Measurements from ENCODE around the gene GPAT3.
"Not testable (repeated sequence)": the region's sequence is repeated elsewhere in the genome, so short reads cannot be mapped to it uniquely, and the experiment has no call there.

The GPAT3 gene

DNA sequence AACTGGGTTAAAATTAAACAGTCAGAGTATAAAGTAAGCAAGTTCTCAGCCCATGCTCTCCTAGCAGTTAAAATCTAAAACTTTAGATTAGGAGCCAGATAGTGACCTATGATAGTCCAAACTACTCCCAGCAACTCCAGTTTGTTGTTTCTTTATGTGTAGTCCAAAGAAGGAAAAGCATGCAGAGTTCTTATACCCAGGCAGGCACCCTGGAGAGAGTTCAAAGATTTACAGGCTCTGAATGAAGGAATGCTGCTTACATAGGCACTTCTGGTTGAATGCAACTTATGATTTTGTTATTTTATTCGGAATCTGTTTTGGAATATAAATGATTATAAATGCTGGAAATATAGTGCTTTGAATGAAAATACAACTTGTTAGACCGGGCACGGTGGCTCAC lies 67.2 kb downstream of the GPAT3 start:
- no peak for DNase-seq (ENCODE audit: low read depth, low spot score)

DNA sequence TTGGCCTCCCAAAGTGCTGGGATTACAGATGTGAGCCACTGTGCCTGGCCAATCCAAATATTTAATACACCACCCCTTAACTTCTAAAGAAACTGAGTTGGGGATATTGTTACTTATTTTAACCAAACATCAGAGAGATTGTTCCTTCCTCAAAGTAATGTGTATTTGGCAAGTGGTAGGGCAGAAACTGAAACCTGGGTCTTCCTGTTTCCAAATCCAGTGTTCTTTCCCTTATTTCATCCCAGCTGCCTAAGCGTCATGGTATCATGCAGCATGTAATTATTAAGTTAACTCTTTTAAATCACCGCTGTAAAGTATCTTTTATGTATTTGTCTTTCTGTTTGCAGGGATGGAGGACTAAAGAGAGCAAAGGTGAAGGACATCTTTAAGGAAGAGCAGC lies 68.4 kb downstream of the GPAT3 start:
- no peak for DNase-seq (ENCODE audit: low read depth, low spot score)

DNA sequence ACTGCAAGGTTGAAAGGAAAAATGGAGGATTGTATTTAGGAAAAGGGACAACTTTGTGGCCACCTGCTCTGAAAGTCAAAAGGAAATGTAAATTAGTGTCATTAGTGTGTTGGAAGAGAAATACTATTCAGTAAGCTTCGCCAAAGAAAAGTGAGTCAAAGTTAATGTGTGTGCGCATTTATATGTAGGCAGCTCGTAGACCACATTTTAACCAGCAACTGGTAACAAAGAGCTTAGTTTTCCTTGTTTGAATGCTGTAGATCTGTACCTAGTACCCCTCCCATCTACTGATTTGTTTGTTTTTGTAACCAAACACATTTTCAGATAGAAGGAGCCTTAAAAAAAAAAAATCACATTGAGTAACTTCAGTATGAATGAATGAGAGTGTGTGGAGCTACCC lies 69.3 kb downstream of the GPAT3 start:
- no peak for DNase-seq (ENCODE audit: low read depth, low spot score)

DNA sequence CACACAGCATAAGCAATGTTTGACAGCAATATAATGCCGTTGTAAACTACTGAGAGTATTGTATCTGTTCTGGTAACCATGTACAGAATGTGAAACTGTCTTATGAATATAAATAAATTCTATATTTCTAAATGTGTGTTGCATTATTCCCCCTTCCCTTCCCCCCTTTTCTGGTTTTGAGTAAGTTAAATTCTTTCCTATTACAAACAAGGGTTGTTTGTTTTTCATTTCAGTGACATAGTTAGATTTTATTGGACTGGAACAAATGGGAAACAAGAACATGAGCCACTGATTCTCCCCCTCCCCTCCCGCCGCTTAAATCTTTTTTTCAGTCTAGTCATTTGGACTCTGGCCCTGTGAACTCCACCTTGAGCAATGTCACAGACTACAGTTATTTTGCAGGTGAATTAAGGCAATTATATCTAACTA lies 69.8 kb downstream of the GPAT3 start:
- no peak for DNase-seq (ENCODE audit: low read depth, low spot score)

DNA sequence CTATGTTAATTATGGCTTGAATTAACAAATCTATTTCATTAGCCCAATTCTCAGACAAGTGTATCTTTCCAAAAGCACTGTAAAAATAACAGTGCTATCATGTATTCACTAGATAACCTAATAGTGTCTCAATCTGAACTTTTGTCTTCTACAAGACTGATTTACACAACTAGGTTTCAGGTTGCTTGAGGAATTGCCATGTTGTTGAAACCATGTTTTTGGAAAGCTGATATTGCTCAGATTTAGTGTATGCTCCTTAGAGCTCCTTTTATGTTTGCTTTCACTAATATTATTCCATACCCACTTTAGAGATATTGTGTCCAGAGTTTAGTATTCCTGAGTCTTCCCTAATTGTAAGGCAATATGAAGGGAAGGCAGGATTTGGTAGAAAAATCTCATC lies 70.6 kb downstream of the GPAT3 start:
- DNase-seq (ENCODE audit: low read depth, low spot score): no peak

DNA sequence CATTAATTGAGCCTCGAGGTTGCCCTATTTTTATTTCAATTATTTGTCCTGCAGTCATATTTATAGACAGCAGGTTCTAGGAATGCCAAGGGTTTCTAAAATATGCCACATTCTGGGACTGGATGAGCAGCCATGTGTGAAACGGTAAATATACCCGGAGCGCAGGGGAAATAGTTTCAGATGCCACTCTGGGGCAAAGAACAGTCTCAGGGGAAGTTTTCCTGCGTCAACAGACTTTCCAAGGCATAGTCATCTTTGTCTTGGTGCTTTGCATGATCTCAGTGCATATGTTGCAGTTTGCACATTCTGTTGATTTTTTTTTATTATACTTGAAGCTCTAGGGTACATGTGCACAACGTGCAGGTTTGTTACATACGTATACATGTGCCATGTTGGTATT lies 71.0 kb downstream of the GPAT3 start:
- DNase-seq (ENCODE audit: low read depth, low spot score): no peak

DNA sequence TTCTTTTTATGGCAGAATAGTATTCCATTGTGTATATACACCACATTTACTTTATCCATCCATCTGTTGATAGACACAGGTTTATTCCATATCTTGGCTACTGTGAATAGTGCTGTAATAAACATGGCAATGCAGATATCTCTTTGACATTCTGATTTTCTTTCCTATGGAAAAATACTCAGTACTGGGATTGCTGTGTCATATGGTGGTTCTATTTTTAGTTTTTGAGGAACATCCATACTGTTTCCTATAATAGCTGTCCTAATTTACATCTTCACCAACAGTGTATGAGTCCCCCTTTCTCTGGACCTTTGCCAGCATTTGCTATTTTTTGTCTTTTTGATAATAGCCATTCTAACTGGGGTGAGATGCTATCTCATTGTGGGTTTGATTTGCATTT lies 73.5 kb downstream of the GPAT3 start:
- no peak for DNase-seq (ENCODE audit: low read depth, low spot score)

DNA sequence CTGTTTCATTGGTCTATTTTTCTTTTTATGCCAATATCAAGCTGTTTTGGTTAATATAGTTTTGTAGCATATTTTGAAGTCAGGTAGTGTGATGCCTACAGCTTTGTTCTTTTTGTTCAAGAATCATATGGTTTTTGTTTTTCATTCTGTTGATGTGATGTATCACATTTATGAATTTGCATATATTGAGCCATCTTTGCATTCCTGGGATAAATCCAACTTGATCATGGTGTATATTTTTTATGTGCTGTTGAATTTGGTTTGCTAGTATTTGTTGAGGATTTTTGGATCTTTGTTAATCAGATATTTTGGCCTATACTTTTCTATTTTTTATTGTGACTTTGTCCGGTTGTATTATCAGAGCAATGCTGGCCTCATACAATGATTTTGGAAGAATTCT lies 74.8 kb downstream of the GPAT3 start:
- no peak for DNase-seq (ENCODE audit: low read depth, low spot score)

DNA sequence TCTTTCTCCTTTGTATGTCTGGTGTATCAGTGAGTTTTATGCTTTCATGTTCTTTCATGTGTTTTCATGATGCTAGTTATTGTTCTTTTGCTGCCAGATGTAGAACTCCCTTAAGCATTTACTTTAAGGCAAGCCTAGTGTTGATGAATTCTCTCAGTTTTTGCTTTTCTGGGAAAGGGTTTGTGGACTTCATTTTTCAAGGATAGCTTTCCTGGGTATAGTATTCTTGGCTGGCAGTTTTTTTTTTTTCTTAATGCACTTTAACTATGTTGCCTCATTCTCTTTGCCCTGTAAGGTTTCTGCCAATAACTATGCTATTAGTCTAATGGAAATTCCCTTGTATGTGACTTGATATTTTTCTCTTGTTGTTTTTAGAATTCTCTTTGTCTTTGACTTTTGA lies 77.1 kb downstream of the GPAT3 start:
- DNase-seq (ENCODE audit: low read depth, low spot score): no peak

DNA sequence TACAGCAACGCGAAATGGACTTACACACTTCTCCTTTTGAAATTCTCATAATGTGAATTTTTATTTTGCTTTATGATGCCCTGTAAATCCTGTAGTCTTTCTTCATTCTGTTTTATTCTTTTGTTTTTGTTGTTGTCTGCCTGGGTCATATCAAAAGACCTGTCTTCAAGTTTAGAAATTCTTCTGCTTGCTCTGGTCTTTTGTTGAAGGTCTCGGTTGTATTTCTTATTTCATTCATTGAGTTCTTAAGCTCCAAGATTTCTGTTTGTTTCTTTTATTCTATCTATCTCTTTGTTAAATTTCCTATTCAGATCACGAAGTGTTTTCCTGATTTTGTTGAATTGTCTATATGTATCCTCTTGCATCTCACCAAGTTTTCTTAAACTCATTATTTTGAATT lies 78.1 kb downstream of the GPAT3 start:
- DNase-seq (ENCODE audit: low read depth, low spot score): no peak

DNA sequence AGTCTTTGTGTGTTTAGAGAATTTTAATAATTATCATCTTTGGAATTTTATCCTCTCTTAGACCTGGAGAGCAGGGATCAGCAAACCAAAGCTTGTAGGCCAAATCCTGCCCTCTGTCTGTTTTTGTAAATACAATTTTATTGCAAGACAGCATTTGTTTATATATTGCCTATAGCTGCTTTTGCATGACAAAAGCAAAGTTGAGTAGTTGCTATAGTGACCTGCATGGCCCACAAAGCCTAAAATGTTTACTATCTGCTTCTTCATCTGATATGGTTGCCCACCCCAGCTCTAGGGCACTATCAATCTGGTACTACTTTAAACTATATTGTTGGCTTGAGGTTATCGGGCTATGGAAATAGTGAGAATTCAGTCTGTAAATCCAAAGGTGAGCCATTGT lies 80.3 kb downstream of the GPAT3 start:
- DNase-seq (ENCODE audit: low read depth, low spot score): no peak

DNA sequence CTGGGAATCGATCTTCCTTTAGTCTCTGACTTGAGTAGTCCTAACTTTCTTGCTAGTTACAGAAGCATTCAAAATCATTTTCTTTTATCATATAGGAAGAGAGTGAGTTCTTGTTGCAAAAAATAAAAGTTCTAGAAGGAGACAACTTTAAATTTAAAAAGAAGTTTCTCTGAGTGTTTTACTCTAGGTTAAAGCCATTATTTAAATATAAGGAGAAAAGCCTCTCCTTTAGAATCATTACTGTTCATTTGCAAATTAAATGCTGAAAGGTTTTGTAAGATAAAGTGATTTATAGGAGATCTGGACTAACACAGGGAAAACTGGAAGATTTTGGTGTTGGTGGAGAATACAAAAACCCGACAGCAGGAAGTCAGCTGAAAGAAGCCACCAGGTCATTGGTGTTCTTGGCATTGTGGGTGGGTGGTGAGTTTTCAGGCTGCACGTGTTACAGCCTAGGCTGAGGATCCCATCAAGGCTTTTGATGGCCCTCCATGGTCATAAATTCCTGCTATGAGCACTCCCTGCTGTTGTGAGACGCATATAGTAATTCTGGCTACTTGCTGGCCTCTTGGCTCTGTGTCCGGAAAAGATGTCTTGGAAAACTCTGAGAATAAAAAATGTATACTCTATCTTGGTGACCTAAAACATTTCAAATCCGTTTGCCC lies 81.6 kb downstream of the GPAT3 start:
- no peak for DNase-seq (ENCODE audit: low read depth, low spot score)

DNA sequence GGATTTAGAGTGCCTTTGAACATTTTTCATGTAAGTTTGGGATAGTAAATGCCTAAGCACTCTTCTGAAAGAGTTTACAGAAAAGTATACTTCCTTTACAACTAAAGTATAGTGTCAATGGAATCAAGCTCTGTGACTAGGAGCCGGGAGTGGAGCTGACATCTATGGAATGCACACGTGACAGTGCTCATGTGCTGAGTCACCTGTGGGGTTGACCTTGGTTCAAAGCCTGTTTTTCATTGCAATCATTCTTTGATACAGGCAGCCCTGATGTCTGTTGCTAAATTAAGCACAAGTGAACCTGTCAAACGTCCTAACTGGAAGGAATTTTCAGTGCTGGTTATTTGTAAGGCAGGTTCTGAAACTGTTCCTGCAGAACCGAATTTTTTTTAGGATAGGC lies 82.5 kb downstream of the GPAT3 start:
- no peak for DNase-seq (ENCODE audit: low read depth, low spot score)

DNA sequence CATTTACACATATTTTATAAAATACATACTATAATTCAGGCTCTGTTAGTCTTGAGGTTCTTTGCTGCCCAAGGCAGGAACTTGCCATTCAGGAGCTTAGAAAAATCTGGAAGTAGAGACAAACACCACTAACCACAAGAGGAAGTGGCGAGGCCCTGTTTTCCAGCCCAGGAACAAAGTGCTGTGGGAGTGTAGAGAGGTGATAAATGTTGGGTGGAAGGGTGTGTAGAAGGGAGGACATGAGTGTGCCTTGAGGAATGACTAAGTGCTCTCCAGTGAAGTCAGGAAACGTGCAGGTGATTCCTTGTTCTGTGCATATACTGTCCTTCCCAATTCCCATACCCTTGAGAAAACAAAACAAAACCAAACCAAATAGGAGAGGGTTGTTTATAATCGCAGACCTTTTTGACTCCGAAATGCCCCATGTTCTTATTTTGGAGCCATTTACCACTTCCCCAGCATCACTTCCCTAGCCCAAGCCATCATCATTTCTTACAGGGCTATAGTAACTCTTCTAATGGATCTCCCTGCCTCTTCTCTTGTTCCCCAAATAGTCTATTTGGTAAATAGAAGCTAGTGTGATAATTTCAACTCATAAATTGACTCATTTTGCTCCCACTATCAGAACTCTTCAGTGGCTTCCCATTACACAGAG lies 83.2 kb downstream of the GPAT3 start:
- no peak for DNase-seq (ENCODE audit: low read depth, low spot score)

DNA sequence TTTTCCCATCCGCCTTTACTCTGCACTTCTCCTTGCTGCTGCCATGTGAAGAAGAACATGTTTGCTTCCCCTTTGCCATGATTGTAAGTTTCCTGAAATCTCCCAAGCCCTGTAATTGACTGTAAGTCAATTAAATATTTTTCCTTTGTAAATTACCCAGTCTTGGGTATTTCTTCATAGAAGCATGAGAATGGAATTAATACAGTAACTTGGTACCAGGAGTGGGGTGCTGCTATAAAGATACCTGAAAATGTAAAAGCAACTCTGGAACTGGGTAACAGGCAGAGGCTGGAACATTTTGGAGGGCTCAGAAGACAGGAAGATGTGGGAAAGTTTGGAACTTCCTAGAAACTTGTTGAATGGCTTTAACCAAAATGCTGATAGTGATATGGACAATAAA lies 86.2 kb downstream of the GPAT3 start:
- DNase-seq (ENCODE audit: low read depth, low spot score): not testable (repeated sequence)

DNA sequence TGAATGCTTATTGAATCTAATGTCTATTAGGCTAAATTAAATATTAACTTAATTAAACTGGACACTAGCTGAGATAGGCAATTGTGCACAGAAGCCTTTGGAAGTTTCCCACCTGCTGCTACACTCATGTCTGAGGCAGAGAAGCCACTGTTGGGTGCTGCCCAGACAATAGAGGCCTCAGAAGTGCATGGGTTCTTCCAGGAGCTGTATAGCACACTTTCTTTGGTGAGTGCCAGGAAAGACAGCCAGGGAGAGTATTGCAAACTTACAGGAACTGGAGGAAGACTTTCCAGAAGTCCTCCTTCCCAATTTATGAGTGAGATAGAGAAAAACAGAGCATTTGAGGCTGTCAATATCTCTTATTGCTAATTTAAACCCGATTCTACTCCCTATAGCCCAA lies 89.9 kb downstream of the GPAT3 start:
- no peak for DNase-seq (ENCODE audit: low read depth, low spot score)

DNA sequence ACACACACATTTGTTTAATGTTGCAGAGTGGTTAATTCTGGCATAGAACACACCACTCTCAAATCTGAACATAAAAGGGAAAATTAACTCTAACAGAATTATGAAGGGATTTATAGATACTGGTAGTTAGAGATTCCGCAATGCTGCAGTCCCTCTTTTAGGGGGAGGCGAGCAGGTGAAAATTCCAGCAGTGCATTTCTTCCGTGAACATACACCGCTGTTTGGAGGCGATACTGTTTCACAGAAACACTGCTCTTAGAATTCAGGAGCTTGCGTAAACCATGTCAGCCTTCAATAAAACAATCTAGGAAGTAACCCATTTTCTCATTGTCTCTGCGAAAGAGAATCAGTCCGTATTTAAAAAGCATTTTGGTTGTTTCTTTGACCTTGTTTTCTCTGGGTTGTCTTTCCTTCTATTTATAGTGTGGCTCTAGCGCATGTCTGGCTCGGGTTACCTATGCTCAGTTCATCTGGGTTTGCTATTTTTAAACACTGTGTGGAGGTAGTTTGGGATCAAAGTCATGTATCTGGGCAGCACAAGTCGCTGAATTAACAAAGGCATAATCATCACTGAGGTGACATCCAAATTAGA lies 90.4 kb downstream of the GPAT3 start:
- no peak for DNase-seq (ENCODE audit: low read depth, low spot score)

DNA sequence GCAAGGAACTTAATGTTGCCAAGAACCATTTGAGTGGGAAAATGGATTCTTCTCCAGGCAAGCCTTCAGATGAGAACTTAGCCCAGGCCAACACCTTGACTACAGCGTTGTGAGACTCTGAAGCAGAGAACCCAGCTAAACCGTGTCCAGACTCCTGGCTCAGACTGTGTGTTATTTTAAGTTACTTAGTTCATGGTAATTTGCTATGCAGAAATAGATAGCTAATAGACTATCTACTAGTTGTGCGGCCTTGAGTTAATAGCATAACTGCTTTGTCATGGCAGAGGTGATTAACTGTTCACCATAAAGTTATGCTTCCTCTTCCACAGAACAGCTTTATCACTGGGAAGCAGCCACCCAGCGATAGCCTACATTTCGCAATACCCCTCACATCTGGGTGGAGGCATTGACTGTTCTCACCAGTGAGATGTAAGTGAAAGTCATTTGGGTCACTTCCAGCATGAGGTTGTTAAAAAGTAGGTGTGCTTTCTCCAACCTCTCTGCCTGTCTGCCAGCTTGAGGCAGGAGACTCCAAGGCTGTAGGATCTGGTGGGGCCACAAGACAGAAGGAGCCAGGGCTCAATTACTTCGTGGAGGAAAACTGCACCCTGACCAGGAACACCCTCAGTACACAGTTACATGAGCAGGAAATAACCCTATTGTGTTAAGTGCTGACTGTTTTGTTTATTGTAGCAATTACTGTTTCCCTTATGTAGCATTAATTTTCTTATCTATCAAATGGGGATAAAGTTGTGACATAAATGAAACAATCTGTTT lies 94.2 kb downstream of the GPAT3 start:
- no peak for DNase-seq (ENCODE audit: low read depth, low spot score)

DNA sequence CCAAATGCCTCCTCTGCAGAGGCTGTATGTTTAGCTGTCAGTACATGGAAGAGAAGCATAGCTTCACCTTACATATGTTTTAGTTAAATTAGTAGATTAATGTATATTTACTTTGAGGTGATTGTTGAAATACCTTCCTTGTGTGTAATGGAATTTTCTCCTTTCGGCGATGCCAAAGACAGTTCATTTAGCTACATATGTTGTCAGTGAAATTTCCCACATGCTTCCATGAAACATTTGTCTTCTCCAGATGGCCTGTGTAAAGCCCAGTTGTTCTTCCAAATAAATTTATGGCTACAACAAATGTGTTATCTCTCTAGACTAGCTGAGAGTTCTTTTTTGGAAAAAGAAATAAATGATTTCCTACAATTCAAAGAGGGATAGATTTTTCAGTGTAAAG lies 95.2 kb downstream of the GPAT3 start:
- no peak for DNase-seq (ENCODE audit: low read depth, low spot score)

DNA sequence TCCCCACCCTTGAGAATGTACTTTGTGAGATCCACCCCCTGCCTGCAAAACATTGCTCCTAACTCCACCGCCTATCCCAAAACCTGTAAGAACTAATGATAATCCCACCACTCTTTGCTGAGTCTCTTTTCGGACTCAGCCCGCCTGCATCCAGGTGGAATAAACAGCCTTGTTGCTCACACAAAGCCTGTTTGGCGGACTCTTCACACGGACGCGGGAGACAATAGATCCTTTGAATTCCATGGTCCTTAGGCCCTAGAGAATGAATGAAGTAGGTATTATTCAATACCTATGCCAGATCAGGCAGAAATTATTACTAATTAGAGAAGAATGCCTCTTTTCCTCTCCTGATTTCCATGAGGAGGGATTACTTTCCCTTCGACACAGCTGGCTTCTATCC lies 101.0 kb downstream of the GPAT3 start:
- DNase-seq (ENCODE audit: low read depth, low spot score): no peak

DNA sequence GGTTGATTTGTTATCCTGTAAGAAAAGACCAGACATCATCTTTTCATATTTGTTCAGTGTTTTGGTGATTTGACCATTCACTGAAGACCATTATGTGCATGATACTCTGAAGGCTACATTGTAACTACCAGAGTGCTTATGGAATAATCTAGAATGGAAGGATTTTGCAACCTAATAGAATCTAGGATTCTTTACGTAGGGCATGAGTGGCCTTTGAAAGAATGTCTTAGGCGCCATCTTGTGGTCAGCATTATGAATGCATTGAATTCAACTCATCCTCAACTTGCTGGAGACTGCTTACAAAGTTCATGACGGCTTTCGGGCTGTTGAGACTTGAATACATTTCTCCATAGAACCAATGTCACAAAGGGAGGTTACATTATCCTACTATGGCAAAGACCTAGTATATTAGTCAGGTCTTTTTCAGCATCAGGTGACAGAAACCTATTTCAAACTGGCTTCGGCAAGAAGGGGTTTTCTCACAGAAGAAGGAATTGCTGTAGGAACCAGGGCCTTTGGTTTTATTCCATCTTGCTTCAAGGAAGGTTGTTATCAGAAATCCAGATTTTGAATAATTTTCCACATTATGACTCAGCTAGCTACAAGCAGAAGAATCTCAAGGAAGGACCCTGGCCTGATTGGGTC lies 104.1 kb downstream of the GPAT3 start:
- DNase-seq (ENCODE audit: low read depth, low spot score): peak; percentile 18

DNA sequence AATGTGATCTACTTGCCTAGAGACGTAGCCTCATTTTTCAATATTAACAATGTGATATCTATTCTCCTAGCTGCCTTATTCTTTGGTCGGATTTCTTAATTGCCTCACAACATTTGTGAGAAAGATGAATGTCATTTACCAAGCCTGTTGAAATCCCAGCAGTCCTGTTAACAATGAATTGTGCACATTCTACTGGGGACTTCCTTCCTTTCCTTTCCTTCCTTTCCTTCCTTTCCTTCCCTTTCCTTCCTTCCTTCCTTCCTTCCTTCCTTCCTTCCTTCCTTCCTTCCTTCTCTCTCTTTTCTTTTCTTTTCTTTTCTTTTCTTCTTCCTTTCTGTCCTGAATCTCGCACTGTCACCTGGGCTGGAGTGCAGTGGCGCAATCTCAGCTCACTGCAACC lies 107.1 kb downstream of the GPAT3 start:
- DNase-seq (ENCODE audit: low read depth, low spot score): no peak
